ENCODE measurements around the gene CEP126.
A peak's percentile ranks its signal among the peaks of the same experiment; 100 is the strongest.

CEP126 gene

GRCh38 chr11:101914738-101915426 lies at the start of gene CEP126:
Gene CEP126, plus strand, starts transcription at chr11:101915010. Its CDS starts 275 bp downstream, at chr11:101915285.
- DNase-seq: peak; percentile 93

- DNase-seq: no peak
Measured at GRCh38 chr11:101866619-101867491, 48.0 kb upstream of the CEP126 start.

GRCh38 chr11:101867951-101868350 lies 46.9 kb upstream of the CEP126 start:
- no peak for DNase-seq

- no peak for DNase-seq
Measured at GRCh38 chr11:101870510-101870909, 44.3 kb upstream of the CEP126 start.

GRCh38 chr11:101872171-101872882 lies 42.5 kb upstream of the CEP126 start:
- no peak for DNase-seq

GRCh38 chr11:101880222-101880621 lies 34.6 kb upstream of the CEP126 start:
- no peak for DNase-seq

GRCh38 chr11:101881586-101881985 lies 33.2 kb upstream of the CEP126 start:
- no peak for DNase-seq

GRCh38 chr11:101885631-101886030 lies 29.2 kb upstream of the CEP126 start:
- DNase-seq: no peak

- DNase-seq: no peak
Measured at GRCh38 chr11:101889767-101890166, 25.0 kb upstream of the CEP126 start.

GRCh38 chr11:101894505-101894904 lies 20.3 kb upstream of the CEP126 start:
- no peak for DNase-seq

- no peak for DNase-seq
Measured at GRCh38 chr11:101907815-101908214, 7.0 kb upstream of the CEP126 start.

GRCh38 chr11:101909087-101909486 lies 5.7 kb upstream of the CEP126 start:
- no peak for DNase-seq

GRCh38 chr11:101912823-101913284 lies 2.0 kb upstream of the CEP126 start:
- DNase-seq: no peak

GRCh38 chr11:101913656-101914055 lies 1.2 kb upstream of the CEP126 start:
- no peak for DNase-seq

GRCh38 chr11:101914341-101914737 lies 471 bp upstream of the CEP126 start:
- no peak for DNase-seq

- DNase-seq: no peak
Measured at GRCh38 chr11:101915791-101916291, 1.0 kb downstream of the CEP126 start.

GRCh38 chr11:101916422-101916821 lies 1.6 kb downstream of the CEP126 start, which contains the start of gene ANGPTL5:
Gene ANGPTL5, minus strand, starts transcription at chr11:101916522. Its CDS starts 8,613 bp downstream, at chr11:101907909.
- no peak for DNase-seq

GRCh38 chr11:101917226-101917625 lies 2.4 kb downstream of the CEP126 start:
- DNase-seq: no peak

- DNase-seq: no peak
Measured at GRCh38 chr11:101920992-101921391, 6.2 kb downstream of the CEP126 start.

GRCh38 chr11:101923554-101923953 lies 8.7 kb downstream of the CEP126 start:
- no peak for DNase-seq

GRCh38 chr11:101929294-101929915 lies 14.6 kb downstream of the CEP126 start:
- no peak for DNase-seq

GRCh38 chr11:101931692-101932091 lies 16.9 kb downstream of the CEP126 start:
- DNase-seq: no peak

Measured in activated naive CD4-positive, alpha-beta T cell treated with anti-CD3 and anti-CD28 coated beads, Interleukin-2, amount 50 U/mL, for 16 hours (primary cell).